ENCODE data around the gene PTGS1.
"Not testable (repeated sequence)": the region's sequence is repeated elsewhere in the genome, so short reads cannot be mapped to it uniquely, and the experiment has no call there.

PTGS1 gene

GRCh38 chr9:122370869-122371755 lies at the start of gene PTGS1:
Gene PTGS1 (plus strand): TSS chr9:122371024. CDS start chr9:122371085, 61 bp downstream.
- Mint-ChIP-seq H3K9me3 (no peaks in the 10 kb centered on the region), H3K27me3 (peaks cover 17% of the 10 kb centered on the region), H3K36me3 (no peaks in the 10 kb centered on the region), H3K4me3 (peak within 1 kb of the TSS; percentile 66), H3K27ac (no peak within 1 kb of the TSS), H3K4me1 (peaks cover 9% of the 10 kb centered on the region)

GRCh38 chr9:122322553-122322952 lies 48.3 kb upstream of the PTGS1 start:
- Mint-ChIP-seq H3K27ac (peak overlapping the region; percentile 32), H3K4me3 (no peak overlapping the region), H3K27me3 (no peaks in the 10 kb centered on the region), H3K36me3 (peaks cover 21% of the 10 kb centered on the region), H3K4me1 (no peaks in the 10 kb centered on the region), H3K9me3 (no peaks in the 10 kb centered on the region)

GRCh38 chr9:122324665-122325064 lies 46.2 kb upstream of the PTGS1 start:
- H3K36me3 Mint-ChIP-seq = peaks cover 20% of the 10 kb centered on the region
- H3K9me3 Mint-ChIP-seq, H3K4me1 Mint-ChIP-seq, H3K4me3 Mint-ChIP-seq, H3K27me3 Mint-ChIP-seq, H3K27ac Mint-ChIP-seq: not testable (repeated sequence)

DNA sequence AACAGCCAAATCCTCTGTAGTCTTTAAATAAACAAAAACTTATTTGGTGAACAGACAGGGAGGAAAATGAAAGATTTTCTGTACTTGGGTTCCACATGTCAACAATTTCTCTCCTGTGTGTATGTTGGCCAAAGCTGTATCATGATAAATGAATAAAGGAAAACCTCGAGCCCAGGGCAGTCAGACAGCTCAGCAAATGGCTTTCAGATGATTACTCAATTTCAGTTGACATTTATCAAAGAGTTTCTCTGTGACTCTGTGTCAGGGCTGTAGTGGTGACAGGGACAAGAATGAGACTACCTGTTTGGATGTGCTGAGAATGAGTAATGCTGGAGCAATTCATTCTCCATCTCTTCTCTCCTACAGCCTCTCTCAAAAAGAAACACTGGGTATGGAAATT lies 45.7 kb upstream of the PTGS1 start:
- no peaks in the 10 kb centered on the region for H3K27me3 Mint-ChIP-seq
- H3K27ac Mint-ChIP-seq = no peak overlapping the region
- no peak overlapping the region for H3K4me3 Mint-ChIP-seq
- H3K9me3 Mint-ChIP-seq = no peaks in the 10 kb centered on the region
- peaks cover 20% of the 10 kb centered on the region for H3K36me3 Mint-ChIP-seq
- no peaks in the 10 kb centered on the region for H3K4me1 Mint-ChIP-seq

GRCh38 chr9:122327175-122327574 lies 43.6 kb upstream of the PTGS1 start:
- Mint-ChIP-seq H3K27ac (no peak overlapping the region), H3K27me3 (no peaks in the 10 kb centered on the region), H3K4me3 (no peak overlapping the region), H3K36me3 (peaks cover 19% of the 10 kb centered on the region), H3K4me1 (no peaks in the 10 kb centered on the region), H3K9me3 (no peaks in the 10 kb centered on the region)

DNA sequence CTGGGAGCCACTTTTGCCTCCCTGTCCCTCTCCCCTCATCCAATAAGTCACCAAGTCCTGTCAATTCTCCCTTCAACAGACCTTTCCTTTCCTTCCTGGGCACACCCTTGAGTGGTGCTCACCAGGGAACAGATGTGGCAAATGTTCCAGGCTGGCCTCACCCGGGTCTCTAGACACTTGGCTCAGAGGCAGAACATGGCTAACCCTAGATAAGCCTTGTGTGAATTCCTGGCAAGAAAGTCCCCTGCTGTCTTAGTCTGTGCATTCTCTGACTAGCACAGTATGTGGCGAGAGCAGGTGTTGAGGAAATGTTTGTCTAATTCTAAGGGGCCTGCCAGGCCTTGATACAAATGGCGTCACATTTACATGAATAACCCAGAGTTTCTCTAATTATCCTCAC lies 41.2 kb upstream of the PTGS1 start:
- H3K27ac Mint-ChIP-seq = no peak overlapping the region
- no peaks in the 10 kb centered on the region for H3K9me3 Mint-ChIP-seq
- no peak overlapping the region for H3K4me3 Mint-ChIP-seq

GRCh38 chr9:122330466-122330865 lies 40.4 kb upstream of the PTGS1 start:
- not testable (repeated sequence) for H3K27me3 Mint-ChIP-seq, H3K36me3 Mint-ChIP-seq, H3K4me3 Mint-ChIP-seq, H3K9me3 Mint-ChIP-seq, H3K27ac Mint-ChIP-seq, H3K4me1 Mint-ChIP-seq

More for the DNA sequence above, 41.2 kb upstream of the PTGS1 start:
- H3K4me1 Mint-ChIP-seq = no peaks in the 10 kb centered on the region
- H3K27me3 Mint-ChIP-seq = no peaks in the 10 kb centered on the region
- peaks cover 7% of the 10 kb centered on the region for H3K36me3 Mint-ChIP-seq

- Mint-ChIP-seq H3K4me1 (no peaks in the 10 kb centered on the region), H3K27ac (peak overlapping the region; percentile 41), H3K36me3 (peaks cover 3% of the 10 kb centered on the region), H3K9me3 (no peaks in the 10 kb centered on the region), H3K4me3 (no peak overlapping the region), H3K27me3 (no peaks in the 10 kb centered on the region)
Observed at GRCh38 chr9:122331523-122331927, 39.3 kb upstream of the PTGS1 start.

GRCh38 chr9:122332083-122332482 lies 38.7 kb upstream of the PTGS1 start:
- H3K27ac Mint-ChIP-seq = no peak overlapping the region
- H3K4me3 Mint-ChIP-seq = no peak overlapping the region
- peaks cover 3% of the 10 kb centered on the region for H3K36me3 Mint-ChIP-seq
- H3K27me3 Mint-ChIP-seq = no peaks in the 10 kb centered on the region
- no peaks in the 10 kb centered on the region for H3K9me3 Mint-ChIP-seq
- H3K4me1 Mint-ChIP-seq = no peaks in the 10 kb centered on the region

DNA sequence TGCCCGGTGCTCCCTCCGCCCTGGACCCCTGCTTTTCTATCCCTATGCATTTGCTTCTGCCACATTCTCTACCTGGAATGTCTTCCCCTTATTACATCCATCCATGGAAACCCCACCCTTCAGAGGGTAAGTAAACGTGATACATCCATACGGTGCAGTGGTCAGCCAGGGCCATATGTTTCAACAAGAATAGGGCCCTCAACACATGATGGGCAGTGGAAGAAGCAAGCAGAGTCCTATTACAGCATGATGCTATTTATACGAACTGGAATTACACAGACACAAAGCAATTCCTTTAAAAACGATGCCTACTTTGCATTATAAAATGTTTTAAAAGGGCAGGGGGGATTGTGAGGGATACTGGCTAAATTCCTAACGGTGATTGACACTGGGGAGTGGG lies 38.2 kb upstream of the PTGS1 start:
- Mint-ChIP-seq H3K4me1 (no peaks in the 10 kb centered on the region), H3K4me3 (no peak overlapping the region), H3K27ac (no peak overlapping the region)

DNA sequence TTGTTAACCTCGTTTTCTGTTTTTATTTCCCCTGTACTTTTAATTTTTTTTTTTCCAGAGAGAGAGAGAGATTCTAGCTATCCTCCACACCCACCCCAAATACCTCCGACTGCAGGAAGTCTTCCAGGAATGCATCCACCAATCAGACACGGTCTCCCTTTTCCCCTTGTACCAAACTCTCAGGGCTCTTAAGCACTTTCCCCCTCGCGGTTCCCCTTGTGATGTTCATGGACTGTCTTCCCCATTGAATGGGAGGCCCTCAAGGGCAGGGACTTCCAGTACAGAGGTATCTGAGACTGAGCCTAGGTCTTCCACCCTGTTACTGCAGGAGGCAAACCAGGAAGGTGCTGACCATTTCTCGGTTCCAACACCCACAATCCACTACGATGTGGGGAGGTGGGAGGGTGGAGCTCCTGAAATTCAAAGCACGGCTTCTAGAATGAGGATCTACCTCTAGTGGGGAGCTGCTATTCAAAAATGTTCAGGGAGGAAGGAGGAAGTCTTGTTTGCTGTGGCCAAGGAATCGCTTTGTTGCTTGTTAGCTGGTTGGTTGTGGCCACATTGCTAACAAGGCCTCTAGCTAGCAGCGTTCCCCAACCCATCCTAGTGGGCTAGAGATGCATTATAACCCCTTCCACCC lies 37.5 kb upstream of the PTGS1 start:
- H3K4me3 Mint-ChIP-seq = no peak overlapping the region
- peaks cover 3% of the 10 kb centered on the region for H3K36me3 Mint-ChIP-seq
- no peaks in the 10 kb centered on the region for H3K27me3 Mint-ChIP-seq
- no peaks in the 10 kb centered on the region for H3K9me3 Mint-ChIP-seq
- H3K4me1 Mint-ChIP-seq = no peaks in the 10 kb centered on the region
- no peak overlapping the region for H3K27ac Mint-ChIP-seq

More for the DNA sequence above, 38.2 kb upstream of the PTGS1 start:
- H3K36me3 Mint-ChIP-seq = peaks cover 3% of the 10 kb centered on the region
- no peaks in the 10 kb centered on the region for H3K9me3 Mint-ChIP-seq
- no peaks in the 10 kb centered on the region for H3K27me3 Mint-ChIP-seq

GRCh38 chr9:122334916-122335315 lies 35.9 kb upstream of the PTGS1 start:
- no peak overlapping the region for H3K4me3 Mint-ChIP-seq
- H3K4me1 Mint-ChIP-seq = no peaks in the 10 kb centered on the region
- no peak overlapping the region for H3K27ac Mint-ChIP-seq
- H3K9me3 Mint-ChIP-seq = no peaks in the 10 kb centered on the region
- H3K27me3 Mint-ChIP-seq = no peaks in the 10 kb centered on the region
- no peaks in the 10 kb centered on the region for H3K36me3 Mint-ChIP-seq

- Mint-ChIP-seq H3K4me3 (no peak overlapping the region), H3K36me3 (no peaks in the 10 kb centered on the region), H3K27me3 (peaks cover 2% of the 10 kb centered on the region), H3K4me1 (no peaks in the 10 kb centered on the region), H3K27ac (no peak overlapping the region), H3K9me3 (no peaks in the 10 kb centered on the region)
Observed at GRCh38 chr9:122336189-122336588, 34.6 kb upstream of the PTGS1 start.

DNA sequence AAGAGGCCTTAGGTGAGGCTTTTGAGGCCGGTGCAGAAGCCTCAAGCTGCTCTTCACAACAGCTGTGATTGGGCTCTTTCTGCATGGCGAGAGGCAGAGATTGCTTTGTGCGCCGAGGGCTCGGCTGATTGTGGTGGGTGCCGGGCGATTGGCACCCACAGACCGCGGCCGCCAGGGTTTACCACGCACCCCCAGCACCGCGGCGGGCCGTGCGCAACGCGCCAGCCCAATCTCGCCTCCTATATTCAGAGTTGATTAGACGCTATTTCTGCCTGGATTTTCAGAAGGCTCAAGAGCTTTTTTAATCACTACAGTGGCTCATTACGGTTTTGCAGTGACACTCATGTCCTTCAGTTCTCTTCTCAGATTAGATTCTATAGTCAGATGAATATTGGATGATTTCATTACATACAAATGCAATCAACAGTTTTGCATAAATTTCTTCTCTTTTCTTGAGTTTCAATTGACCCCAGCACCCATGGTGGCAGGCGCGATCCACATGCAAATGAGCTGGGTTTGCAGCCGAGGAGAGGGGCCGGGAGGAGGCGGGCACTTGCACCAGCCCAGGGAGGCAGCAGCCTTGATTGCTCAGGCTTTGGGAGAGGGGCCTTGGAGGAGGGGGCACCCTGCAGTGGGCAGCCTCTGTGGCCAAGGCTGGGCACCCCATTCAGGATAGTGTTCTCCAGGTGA lies 33.8 kb upstream of the PTGS1 start:
- peaks cover 2% of the 10 kb centered on the region for H3K27me3 Mint-ChIP-seq
- no peak overlapping the region for H3K4me3 Mint-ChIP-seq

GRCh38 chr9:122337556-122337929 lies 33.3 kb upstream of the PTGS1 start:
- Mint-ChIP-seq H3K27ac (no peak overlapping the region), H3K4me1 (no peaks in the 10 kb centered on the region), H3K4me3 (no peak overlapping the region), H3K27me3 (peaks cover 2% of the 10 kb centered on the region), H3K9me3 (no peaks in the 10 kb centered on the region), H3K36me3 (no peaks in the 10 kb centered on the region)

More for the DNA sequence above, 33.8 kb upstream of the PTGS1 start:
- H3K4me1 Mint-ChIP-seq = no peaks in the 10 kb centered on the region
- no peaks in the 10 kb centered on the region for H3K36me3 Mint-ChIP-seq
- H3K9me3 Mint-ChIP-seq = no peaks in the 10 kb centered on the region
- no peak overlapping the region for H3K27ac Mint-ChIP-seq

GRCh38 chr9:122338536-122338935 lies 32.3 kb upstream of the PTGS1 start:
- no peak overlapping the region for H3K27ac Mint-ChIP-seq
- H3K36me3 Mint-ChIP-seq = no peaks in the 10 kb centered on the region
- no peaks in the 10 kb centered on the region for H3K9me3 Mint-ChIP-seq
- peaks cover 3% of the 10 kb centered on the region for H3K27me3 Mint-ChIP-seq
- H3K4me3 Mint-ChIP-seq = no peak overlapping the region
- H3K4me1 Mint-ChIP-seq = no peaks in the 10 kb centered on the region
